ENCODE measurements around the gene IL2RA.
A peak's percentile ranks its signal among the peaks of the same experiment; 100 is the strongest.
"Not testable (repeated sequence)": the region's sequence is repeated elsewhere in the genome, so short reads cannot be mapped to it uniquely, and the experiment has no call there.

IL2RA gene

DNA sequence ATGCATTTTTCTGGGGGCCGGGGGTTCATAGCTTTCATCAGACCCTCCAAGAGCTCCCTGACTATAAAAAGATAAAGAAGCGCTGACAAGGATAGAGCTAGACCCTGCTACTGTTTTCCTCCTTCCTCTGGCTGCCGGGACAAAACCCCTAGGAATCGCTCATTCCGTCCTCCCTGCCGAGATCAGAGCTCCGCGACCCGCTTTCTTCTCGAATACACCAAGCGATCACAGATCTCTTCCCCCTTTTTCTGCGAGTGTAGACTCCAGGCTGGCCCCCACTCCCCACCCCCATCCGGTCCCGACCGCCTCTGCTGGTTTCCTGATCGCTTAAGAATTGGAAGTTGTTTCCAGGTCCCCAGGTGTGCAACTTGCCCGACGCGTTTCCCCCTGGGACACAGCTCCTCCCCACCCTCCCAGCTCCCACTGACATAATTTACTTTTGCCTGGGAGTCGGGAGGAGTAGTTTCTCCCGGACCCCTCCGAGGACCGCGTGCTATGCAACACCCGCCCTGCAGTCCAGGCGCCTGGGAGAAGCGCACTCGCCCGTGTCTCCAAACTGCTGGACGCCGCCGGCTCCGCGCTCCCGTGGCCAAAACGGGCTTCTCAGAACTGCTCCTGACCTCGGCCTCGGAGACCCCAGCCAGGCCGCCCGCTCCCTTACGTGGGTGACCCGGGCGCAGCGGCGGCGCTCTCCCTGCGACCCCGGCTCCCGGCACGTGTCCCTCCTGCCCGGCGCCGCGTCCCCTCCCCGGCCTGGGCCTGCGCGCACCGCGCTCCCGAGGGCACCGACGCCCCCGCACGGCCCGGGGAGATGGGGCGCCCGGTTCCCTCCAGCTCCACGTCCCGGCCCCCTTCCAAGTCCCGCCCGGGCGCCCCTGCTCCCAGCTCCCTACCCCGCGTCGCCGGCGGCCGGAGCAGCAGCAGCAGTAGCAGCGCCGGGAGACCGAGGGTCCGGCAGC is 85.4 kb downstream of the IL2RA start:
- peak; percentile 73 for DNase-seq

- DNase-seq, result peak; percentile 78
Measured at GRCh38 chr10:5975641-5976473, 86.3 kb downstream of the IL2RA start.

DNA sequence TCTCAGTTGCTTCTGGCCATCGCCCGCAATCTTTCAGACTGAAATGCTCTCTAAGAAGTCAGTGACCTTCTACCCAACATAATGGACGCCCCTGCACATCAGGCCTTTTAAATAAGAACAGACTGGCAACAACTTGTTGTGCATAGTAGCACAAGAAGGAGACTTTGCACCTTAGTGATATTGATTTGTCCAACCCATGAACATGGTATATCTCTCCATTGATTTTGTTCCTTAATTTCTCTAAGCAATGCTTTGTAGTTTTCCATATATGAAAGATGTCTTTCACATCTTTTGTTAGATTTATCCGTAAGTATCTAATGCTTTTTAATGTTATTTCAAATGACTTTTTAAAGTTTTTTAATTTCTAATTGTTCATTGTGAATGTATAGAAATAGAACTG is 89.1 kb downstream of the IL2RA start:
- no peak for DNase-seq

DNA sequence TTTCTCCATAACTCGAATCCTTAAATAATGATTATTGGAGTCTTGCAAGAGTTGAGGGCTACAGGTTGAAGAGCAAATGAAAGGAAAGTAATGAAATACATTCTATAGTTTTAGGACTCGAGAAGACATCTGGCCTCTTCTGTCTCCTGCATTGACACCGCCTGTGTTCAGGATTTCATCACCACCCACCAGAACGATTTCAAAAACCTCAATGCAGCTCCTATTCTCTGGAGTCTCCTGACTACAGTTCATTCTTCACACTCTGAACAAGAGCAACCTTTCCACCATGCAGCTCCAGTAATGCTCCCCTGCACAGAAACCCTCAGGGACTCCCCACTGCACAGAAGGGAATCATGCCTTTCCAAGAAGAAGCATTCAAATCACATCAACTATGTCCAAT is 90.3 kb downstream of the IL2RA start:
- no peak for DNase-seq

DNA sequence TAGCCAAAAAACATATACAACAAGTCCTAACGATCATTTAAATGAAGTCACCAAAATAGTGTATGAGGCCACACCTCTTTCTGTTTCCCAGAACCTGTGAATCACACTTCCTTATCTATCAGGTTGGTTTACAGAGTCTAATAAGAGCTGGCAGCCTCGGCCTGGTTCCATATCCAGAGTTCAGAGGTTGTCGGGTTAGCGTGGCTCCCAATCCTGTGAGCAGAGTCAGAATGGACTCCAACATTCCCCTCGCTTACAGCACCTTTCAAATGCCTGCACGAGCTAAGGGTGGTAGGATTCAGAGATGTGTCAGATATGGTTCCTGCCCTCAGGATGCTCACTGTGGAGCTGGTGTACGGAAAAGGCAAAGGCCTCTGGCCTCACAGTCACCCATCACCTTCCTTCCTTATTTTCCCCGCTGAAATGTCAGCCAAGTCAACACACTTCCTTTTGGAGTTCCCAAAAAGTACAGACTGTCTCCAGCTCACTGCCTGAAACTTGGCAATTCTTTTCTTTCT is 90.8 kb downstream of the IL2RA start:
- no peak for DNase-seq

- peak; percentile 23 for DNase-seq
Measured at GRCh38 chr10:5970527-5970926, 91.6 kb downstream of the IL2RA start.

DNA sequence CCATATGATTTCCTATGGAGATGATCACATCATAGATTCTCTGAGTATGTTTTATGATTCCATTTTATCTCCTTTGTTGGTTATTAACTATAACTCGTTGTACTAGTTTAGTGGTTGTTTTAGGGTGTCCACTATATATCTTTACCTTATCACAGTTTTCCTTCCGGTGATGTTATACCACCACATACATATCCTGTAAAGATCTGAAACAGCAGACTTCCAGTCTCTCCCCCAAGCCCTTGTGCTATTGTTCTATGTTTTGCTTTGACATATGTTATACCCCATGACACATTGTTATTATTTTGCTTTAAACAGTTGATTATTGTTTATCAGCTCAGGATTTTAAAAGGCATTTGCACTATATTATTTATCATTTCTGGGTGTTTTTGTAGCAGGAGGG is 92.1 kb downstream of the IL2RA start:
- no peak for DNase-seq

GRCh38 chr10:5968681-5969453 is 93.3 kb downstream of the IL2RA start:
- DNase-seq, result no peak

DNA sequence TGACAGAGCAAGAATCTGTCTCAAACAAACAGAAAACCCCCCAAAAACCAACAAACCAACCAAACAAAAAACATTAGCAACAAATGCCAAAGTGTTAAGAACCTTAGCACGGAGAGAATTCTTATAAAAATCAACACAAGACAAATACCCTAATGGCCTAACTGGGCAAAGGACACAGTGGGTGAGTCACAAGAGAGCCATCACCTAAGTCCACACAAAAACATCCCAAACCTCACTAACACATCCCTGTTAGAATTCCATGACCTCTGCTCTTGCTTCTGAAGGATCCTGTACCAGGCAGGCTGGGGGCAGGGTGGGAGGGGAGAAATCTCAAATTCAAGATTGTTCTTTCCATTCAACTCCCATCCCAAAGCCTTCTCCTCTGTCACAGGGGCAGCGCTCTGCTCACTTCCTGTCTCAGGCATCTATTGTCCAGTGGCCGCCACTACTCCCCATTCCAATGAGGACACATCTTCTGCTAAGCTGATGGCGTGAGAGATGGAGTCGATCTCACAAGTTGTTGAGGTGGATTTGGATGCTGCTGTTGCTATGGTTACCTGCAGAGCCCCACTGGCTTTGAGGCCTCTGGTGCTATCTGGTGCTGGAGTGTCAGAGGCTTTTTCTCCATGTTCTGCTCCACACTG is 94.0 kb downstream of the IL2RA start:
- peak; percentile 44 for DNase-seq

DNA sequence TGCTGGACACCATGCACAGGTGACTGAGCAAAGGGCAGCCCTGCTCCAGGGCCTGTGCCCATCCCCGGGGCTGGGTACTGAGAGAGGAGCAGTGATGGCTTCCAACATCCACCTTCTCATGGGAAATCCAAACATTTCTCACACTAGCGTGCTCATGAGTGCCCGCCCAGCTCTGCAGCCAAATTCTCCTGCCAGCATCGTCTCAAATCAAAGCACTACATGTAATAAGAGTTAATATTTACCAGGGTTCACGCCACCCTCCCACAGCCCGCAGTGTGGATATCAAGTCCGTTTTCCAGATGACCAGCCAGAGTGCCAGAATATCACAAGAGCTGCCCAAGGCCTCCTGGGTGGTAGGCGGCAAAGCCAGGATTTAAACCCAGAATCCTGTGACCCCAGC is 96.9 kb downstream of the IL2RA start:
- DNase-seq, result peak; percentile 37

- DNase-seq, result no peak
Measured at GRCh38 chr10:5964736-5965135, 97.4 kb downstream of the IL2RA start.

GRCh38 chr10:5963591-5963990 is 98.6 kb downstream of the IL2RA start:
- no peak for DNase-seq

- peak; percentile 30 for DNase-seq
Measured at GRCh38 chr10:5963071-5963470, 99.1 kb downstream of the IL2RA start.

DNA sequence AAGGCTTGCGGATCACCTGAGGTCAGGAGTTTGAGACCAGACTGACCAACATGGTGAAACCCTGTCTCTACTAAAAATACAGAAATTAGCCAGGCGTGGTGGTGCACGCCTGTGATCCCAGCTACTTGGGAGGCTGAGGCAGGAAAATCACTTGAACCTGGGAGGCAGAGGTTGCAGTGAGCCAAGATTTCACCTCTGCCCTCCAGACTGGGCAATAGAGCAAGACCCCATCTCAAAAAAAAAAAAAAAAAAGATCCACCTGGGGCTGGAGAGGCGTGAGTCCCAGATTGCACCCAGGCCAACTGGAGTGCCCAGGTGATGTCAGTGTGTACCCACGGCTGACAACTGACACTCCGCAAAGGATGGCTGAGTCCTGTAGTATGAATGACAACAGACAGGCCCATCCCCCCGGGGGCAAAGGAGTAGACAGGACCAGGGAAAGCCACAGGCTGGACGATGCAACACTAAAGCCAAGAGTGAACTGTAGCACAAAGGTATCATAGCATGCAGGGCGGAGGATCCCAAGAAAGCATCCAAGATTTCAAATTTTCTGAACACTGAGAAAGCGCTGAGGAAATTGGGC is 99.7 kb downstream of the IL2RA start:
- DNase-seq, result not testable (repeated sequence)

DNA sequence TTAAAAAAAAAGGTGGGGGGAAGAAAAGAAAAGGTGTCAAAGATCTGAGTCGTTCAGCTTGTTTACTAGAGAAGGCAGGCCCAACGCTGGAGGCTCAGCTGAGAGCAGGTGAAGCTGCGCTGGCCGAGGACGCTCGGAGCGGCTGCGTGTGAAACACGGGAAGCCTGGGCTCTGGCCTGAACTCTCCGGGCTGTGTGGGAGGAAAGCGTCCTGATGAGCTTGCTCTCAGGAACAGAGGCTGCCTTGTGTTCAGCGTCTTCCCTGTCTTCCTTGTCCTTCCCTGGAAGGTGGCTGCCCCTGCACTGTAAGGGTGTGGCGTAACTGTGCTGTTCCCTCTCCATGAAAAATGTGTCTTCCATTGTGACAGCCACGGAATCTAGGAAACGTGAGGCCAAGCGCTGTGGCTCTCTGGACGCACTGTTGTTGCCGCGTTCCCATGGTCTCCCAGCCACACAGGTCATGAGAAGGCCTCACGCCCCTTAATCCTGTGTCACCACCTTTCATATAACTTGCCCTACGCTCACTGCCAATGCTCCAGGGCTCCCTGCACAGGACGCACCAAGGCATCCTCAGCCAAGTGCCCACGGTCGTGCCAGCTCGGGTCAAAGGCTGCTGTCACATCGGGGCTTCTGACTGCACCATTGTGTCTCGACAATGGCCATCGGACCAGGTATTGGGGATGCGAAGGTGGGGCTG is 100.6 kb downstream of the IL2RA start:
- DNase-seq, result no peak

DNA sequence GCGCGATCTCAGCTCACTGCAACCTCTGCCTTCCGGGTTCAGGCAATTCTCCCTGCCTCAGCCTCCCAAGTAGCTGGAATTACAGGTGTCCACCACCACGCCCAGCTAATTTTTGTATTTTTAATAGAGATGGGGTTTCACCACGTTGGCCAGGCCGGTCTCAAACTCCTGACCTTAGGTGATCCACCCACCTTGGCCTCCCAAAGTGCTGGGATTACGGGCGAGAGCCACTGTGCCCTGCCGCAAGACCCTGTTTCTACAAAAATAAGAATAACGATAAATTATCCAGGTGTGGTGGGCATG is 101.2 kb downstream of the IL2RA start:
- DNase-seq, result not testable (repeated sequence)
